ENCODE results near the gene PRKCQ.

GRCh38 chr10:6597478-6597877 lies 17.4 kb upstream of the PRKCQ start:
- TF ChIP-seq CTCF (IDR thresholded peaks at IDR 0.05; ENCODE audit: insufficient read depth, low read depth, low read length): no peak
- no peak for TF ChIP-seq EZH2 (IDR thresholded peaks at IDR 0.05; ENCODE audit: insufficient read depth, low read length)
